K562 (cell line): ENCODE data around the gene HSF5. TPM values are rescaled to one million over a fixed set of nuclear protein-coding genes. Genes with fewer than 3 reads are reported as not detected.

ENCODE experiments used
- EWSR1 ChIP-seq: fragments of 450-650 bp; IDR thresholded peaks from 2 replicates; pipeline ENCODE4 v1.6.1; 2018; ENCODE audit warnings: borderline replicate concordance, mild to moderate bottlenecking, low read depth, moderate library complexity; ENCODE audit not compliant: partially characterized antibody
- IFI16 ChIP-seq: fragments of 250-450 bp; sonication (Bioruptor Pico); IDR thresholded peaks from 2 replicates; pipeline ENCODE4 v2.1.2; 2022; ENCODE audit warnings: mild to moderate bottlenecking, inconsistent platforms
- KLF13 ChIP-seq: fragments of 450-650 bp; IDR thresholded peaks from 2 replicates; pipeline ENCODE4 v1.6.1; 2016; ENCODE audit warnings: missing genetic modification characterization, low read depth, mild to moderate bottlenecking, missing compliant biosample characterization, moderate library complexity, borderline replicate concordance
- MECOM ChIP-seq: fragments of 250-450 bp; sonication (Bioruptor Pico); IDR thresholded peaks from 2 replicates; pipeline ENCODE4 v1.8.0; 2022; ENCODE audit warnings: inconsistent platforms
- NELFE ChIP-seq: IDR thresholded peaks from 2 replicates; pipeline ENCODE4 v1.6.1; 2011; ENCODE audit warnings: mild to moderate bottlenecking; ENCODE audit not compliant: insufficient read depth, insufficient read length
- POLR2G ChIP-seq: fragments of 200-400 bp; formaldehyde crosslinking; IDR thresholded peaks from 2 replicates; pipeline ENCODE4 v1.6.1; 2017; ENCODE audit warnings: low read depth, mild to moderate bottlenecking, antibody characterized with exemption, low read length, moderate library complexity
- SMAD2 ChIP-seq: fragments of 150-350 bp; IDR thresholded peaks from 2 replicates; pipeline ENCODE4 v1.6.1; 2014; ENCODE audit warnings: low read depth, mild to moderate bottlenecking, low read length
- SP1 ChIP-seq: sonication (generic); formaldehyde crosslinking; IDR thresholded peaks from 2 replicates; pipeline ENCODE4 v1.8.1; 2022; ENCODE audit warnings: mild to moderate bottlenecking, missing genetic modification reagents
- THRAP3 ChIP-seq: fragments of 450-650 bp; IDR thresholded peaks from 2 replicates; pipeline ENCODE4 v1.6.1; 2016; ENCODE audit warnings: mild to moderate bottlenecking, inconsistent platforms, borderline replicate concordance
- ZNF764 ChIP-seq: fragments of 250-450 bp; sonication (Bioruptor Pico); IDR thresholded peaks from 2 replicates; pipeline ENCODE4 v1.4.0; 2020; ENCODE audit warnings: low read depth, mild to moderate bottlenecking, moderate library complexity
- ZNF780A ChIP-seq: fragments of 250-450 bp; sonication (Bioruptor Pico); IDR thresholded peaks from 2 replicates; pipeline ENCODE4 v1.5.0; 2021; ENCODE audit warnings: mild to moderate bottlenecking
- polyA plus RNA-seq, 8 experiments: library from polyadenylated mRNA; depleted of rRNA in 4 of 8; stranded (reverse) in 5 of 8; unstranded in 3 of 8; fragments of >200 nt; fragmentation: Nextera tagmentation in 2 of 8; fragmentation: Illumina TruSeq in 1 of 8; extraction: Ambion mirVana in 2 of 8; extraction: Trizol in 1 of 8; gene quantifications; 2 replicates each; pipeline versions ENCODE4 v1.2.1 to v1.2.3, GENCODE V29; 2011 to 2014; ENCODE audit warnings: inconsistent platforms in 1 of 8, missing spikeins in 1 of 8
- total RNA-seq, 7 experiments: library from RNA; depleted of rRNA in 6 of 7; stranded (reverse); fragments of >200 nt in 6 of 7; fragmentation: Illumina TruSeq in 2 of 7; extraction: Trizol in 2 of 7; gene quantifications; 2 replicates each; pipeline versions ENCODE4 v1.2.1 to v1.2.3, GENCODE V29; 2011 to 2021; ENCODE audit warnings: low replicate concordance in 1 of 7
- TF ChIP-seq, protein P1 (sequence below): fragments of 200-800 bp; sonication (Bioruptor generic); IDR thresholded peaks from 2 replicates; pipeline ENCODE4 v1.6.1; 2017; ENCODE audit warnings: missing genetic modification characterization, missing compliant biosample characterization
- TF ChIP-seq, protein P2 (sequence below): fragments of 450-650 bp; IDR thresholded peaks from 2 replicates; pipeline ENCODE4 v1.6.1; 2016; ENCODE audit warnings: missing biosample characterization, missing genetic modification characterization
- TF ChIP-seq, protein P3 (sequence below), 2 experiments: fragments of 450-650 bp in 1 of 2; sonication (generic) in 1 of 2; formaldehyde crosslinking in 1 of 2; IDR thresholded peaks in 1 of 2; conservative IDR thresholded peaks in 1 of 2; 2 replicates each; pipeline versions ENCODE4 v1.6.1 to v1.8.1; 2016 to 2023; ENCODE audit warnings: mild to moderate bottlenecking in 2 of 2, moderate library complexity in 2 of 2, inconsistent platforms in 1 of 2, missing genetic modification reagents in 1 of 2
- TF ChIP-seq, protein P4 (sequence below): fragments of 450-650 bp; IDR thresholded peaks from 2 replicates; pipeline ENCODE4 v1.6.1; 2017; ENCODE audit warnings: antibody characterized with exemption, mild to moderate bottlenecking
- TF ChIP-seq, protein P5 (sequence below), 2 experiments: IDR thresholded peaks; 2 replicates each; pipeline ENCODE4 v1.6.1; 2012; ENCODE audit warnings: improper control_type of control experiment in 2 of 2, low read depth in 2 of 2, low read length in 2 of 2, borderline replicate concordance in 1 of 2

The HSF5 gene
- total and polyA plus RNA-seq, 9 of the 15 experiments (the other 6 are each of a cell fraction or from before 2014, with no cell fraction given): 0.04 TPM; not detected in 8

DNA sequence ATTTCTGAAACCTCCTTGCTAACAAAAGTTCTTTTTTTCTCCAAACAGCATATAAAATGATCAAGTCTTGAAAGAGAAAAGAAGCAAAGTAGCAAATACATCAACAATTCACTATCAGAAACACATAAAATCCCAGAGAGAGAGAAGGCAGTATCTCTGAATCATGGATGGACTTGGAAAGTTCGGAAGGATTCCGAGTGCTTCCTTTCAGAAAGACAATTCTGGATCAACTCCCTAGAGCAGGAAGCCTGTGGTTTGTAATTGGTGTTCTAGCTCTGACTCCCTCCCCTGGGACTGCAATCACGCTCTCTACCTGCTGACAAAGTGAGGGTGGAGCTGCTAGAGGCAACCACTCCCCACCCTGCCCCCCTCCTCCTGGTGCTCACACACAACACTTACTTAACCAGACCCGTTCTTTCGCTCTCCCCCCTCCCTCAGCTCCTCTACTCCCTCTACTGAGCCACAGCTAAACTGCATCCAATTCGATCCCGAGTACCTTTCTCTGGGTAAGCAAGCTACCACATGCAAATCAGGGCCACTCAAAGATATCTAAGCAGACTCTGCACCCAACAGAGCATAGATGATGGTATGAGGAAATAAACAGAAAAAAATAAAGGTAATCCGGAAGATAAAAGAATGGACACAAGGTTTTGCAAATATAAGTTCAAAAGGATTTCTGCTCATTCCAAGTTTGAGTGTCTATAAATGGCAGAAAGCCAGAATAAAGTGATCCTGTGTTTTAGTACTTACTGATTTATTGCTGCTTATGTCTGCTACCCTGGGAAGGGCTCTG lies 70.7 kb downstream of the HSF5 start, which contains the start of gene RNF43 (continued):
- TF ChIP-seq, protein P1, sequence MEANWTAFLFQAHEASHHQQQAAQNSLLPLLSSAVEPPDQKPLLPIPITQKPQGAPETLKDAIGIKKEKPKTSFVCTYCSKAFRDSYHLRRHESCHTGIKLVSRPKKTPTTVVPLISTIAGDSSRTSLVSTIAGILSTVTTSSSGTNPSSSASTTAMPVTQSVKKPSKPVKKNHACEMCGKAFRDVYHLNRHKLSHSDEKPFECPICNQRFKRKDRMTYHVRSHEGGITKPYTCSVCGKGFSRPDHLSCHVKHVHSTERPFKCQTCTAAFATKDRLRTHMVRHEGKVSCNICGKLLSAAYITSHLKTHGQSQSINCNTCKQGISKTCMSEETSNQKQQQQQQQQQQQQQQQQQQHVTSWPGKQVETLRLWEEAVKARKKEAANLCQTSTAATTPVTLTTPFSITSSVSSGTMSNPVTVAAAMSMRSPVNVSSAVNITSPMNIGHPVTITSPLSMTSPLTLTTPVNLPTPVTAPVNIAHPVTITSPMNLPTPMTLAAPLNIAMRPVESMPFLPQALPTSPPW (CRISPR knock-in tag): peak; percentile 100
- TF ChIP-seq NELFE (no peak), POLR2G (no peak), THRAP3 (peak; percentile 22; the same call in 1 of the 2 replicates), ZNF780A (no peak), IFI16 (no peak), SMAD2 (no peak), KLF13 (tag) (no peak), MECOM (no peak), EWSR1 (no peak), ZNF764 (no peak), SP1 (CRISPR knock-in tag) (no peak; the same call in 1 of the 2 replicates)
- TF ChIP-seq, protein P2, sequence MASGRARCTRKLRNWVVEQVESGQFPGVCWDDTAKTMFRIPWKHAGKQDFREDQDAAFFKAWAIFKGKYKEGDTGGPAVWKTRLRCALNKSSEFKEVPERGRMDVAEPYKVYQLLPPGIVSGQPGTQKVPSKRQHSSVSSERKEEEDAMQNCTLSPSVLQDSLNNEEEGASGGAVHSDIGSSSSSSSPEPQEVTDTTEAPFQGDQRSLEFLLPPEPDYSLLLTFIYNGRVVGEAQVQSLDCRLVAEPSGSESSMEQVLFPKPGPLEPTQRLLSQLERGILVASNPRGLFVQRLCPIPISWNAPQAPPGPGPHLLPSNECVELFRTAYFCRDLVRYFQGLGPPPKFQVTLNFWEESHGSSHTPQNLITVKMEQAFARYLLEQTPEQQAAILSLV (tag): no peak
- TF ChIP-seq, protein P3, sequence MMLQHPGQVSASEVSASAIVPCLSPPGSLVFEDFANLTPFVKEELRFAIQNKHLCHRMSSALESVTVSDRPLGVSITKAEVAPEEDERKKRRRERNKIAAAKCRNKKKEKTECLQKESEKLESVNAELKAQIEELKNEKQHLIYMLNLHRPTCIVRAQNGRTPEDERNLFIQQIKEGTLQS (IDR thresholded peaks at IDR 0.05): no peak; the same call in 1 of the 2 replicates
- TF ChIP-seq, protein P3 (CRISPR knock-in tag; conservative IDR thresholded peaks at IDR 0.05): no peak
- TF ChIP-seq, protein P4, sequence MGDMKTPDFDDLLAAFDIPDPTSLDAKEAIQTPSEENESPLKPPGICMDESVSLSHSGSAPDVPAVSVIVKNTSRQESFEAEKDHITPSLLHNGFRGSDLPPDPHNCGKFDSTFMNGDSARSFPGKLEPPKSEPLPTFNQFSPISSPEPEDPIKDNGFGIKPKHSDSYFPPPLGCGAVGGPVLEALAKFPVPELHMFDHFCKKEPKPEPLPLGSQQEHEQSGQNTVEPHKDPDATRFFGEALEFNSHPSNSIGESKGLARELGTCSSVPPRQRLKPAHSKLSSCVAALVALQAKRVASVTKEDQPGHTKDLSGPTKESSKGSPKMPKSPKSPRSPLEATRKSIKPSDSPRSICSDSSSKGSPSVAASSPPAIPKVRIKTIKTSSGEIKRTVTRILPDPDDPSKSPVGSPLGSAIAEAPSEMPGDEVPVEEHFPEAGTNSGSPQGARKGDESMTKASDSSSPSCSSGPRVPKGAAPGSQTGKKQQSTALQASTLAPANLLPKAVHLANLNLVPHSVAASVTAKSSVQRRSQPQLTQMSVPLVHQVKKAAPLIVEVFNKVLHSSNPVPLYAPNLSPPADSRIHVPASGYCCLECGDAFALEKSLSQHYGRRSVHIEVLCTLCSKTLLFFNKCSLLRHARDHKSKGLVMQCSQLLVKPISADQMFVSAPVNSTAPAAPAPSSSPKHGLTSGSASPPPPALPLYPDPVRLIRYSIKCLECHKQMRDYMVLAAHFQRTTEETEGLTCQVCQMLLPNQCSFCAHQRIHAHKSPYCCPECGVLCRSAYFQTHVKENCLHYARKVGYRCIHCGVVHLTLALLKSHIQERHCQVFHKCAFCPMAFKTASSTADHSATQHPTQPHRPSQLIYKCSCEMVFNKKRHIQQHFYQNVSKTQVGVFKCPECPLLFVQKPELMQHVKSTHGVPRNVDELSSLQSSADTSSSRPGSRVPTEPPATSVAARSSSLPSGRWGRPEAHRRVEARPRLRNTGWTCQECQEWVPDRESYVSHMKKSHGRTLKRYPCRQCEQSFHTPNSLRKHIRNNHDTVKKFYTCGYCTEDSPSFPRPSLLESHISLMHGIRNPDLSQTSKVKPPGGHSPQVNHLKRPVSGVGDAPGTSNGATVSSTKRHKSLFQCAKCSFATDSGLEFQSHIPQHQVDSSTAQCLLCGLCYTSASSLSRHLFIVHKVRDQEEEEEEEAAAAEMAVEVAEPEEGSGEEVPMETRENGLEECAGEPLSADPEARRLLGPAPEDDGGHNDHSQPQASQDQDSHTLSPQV: 0 out of 2 replicates have a peak, but pooled peaks have one; percentile 28
- TF ChIP-seq, protein P5, sequence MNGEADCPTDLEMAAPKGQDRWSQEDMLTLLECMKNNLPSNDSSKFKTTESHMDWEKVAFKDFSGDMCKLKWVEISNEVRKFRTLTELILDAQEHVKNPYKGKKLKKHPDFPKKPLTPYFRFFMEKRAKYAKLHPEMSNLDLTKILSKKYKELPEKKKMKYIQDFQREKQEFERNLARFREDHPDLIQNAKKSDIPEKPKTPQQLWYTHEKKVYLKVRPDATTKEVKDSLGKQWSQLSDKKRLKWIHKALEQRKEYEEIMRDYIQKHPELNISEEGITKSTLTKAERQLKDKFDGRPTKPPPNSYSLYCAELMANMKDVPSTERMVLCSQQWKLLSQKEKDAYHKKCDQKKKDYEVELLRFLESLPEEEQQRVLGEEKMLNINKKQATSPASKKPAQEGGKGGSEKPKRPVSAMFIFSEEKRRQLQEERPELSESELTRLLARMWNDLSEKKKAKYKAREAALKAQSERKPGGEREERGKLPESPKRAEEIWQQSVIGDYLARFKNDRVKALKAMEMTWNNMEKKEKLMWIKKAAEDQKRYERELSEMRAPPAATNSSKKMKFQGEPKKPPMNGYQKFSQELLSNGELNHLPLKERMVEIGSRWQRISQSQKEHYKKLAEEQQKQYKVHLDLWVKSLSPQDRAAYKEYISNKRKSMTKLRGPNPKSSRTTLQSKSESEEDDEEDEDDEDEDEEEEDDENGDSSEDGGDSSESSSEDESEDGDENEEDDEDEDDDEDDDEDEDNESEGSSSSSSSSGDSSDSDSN (IDR thresholded peaks at IDR 0.05; ENCODE audit: borderline replicate concordance in 1 of 2, low read depth in 2 of 2, low read length in 2 of 2): no peak
